ENCODE data around the gene FAM227B. TPM values are rescaled to one million over a fixed set of nuclear protein-coding genes. Genes with fewer than 3 reads are reported as not detected.

Gene FAM227B
- total RNA-seq, 4 donors from 2014 or later = 2.1 to 8.0 (median 5.1) TPM

DNA sequence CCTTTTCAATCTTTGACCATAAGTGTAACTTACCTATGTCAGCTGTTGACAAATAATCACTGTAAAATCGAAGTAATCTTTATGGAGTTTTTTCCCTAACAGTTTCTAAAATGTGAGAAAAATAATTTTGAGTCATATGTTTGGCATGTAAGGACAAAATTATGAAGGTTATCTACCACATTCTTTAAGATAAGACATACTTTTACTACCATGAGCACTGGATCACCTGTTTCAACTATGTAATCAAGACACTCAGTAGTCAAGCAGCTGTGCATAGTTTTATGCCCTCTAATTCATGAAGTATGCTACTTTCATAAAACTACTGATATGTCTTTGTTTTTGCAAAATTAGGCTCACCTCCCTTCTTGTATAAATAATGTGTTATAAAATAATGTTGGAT lies 185.4 kb downstream of the FAM227B start:
- Histone ChIP-seq H3K36me3 (no peaks in the 10 kb centered on the region), H3K4me3 (no peak overlapping the region), H3K27ac (no peak overlapping the region), H3K4me1 (peaks cover 10% of the 10 kb centered on the region), H3K27me3 (no peaks in the 10 kb centered on the region), H3K9me3 (no peaks in the 10 kb centered on the region)
- no peak for DNase-seq (ENCODE audit: low spot score in 2 of 2)
- WGBS = 73% methylated on average over 1 of the region's 1 CpG
- TF ChIP-seq POLR2AphosphoS5 (IDR thresholded peaks at IDR 0.05) (no peak), POLR2A (IDR thresholded peaks at IDR 0.05) (no peak), EP300 (IDR thresholded peaks at IDR 0.05) (no peak)
- TF ChIP-seq, protein P1, sequence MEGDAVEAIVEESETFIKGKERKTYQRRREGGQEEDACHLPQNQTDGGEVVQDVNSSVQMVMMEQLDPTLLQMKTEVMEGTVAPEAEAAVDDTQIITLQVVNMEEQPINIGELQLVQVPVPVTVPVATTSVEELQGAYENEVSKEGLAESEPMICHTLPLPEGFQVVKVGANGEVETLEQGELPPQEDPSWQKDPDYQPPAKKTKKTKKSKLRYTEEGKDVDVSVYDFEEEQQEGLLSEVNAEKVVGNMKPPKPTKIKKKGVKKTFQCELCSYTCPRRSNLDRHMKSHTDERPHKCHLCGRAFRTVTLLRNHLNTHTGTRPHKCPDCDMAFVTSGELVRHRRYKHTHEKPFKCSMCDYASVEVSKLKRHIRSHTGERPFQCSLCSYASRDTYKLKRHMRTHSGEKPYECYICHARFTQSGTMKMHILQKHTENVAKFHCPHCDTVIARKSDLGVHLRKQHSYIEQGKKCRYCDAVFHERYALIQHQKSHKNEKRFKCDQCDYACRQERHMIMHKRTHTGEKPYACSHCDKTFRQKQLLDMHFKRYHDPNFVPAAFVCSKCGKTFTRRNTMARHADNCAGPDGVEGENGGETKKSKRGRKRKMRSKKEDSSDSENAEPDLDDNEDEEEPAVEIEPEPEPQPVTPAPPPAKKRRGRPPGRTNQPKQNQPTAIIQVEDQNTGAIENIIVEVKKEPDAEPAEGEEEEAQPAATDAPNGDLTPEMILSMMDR (IDR thresholded peaks at IDR 0.05) = no peak

DNA sequence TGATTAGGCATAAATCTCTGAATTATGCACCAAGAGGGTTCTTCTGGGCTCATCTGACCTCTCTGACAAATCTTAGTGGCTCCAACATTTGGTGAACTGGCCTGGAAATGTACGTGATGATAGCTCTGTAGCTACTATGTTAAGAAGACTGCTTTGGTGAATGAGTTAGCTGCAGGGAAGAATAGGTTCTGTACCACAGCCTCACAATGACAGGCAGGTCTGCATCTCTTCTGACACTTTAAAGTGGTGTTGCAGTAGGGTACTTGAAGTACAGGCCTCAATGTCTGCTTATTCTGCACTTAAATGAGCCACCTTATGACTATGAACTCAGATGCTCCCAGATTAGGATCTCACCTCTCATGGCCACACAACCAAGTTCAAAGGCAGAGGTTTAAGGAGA lies 190.6 kb downstream of the FAM227B start:
- no peaks in the 10 kb centered on the region for H3K36me3 ChIP-seq
- no peaks in the 10 kb centered on the region for H3K9me3 ChIP-seq
- peak overlapping the region; percentile 3 for H3K4me3 ChIP-seq
- 85% methylated on average over 1 of the region's 1 CpG for WGBS
- H3K27me3 ChIP-seq = no peaks in the 10 kb centered on the region
- TF ChIP-seq POLR2A (IDR thresholded peaks at IDR 0.05) (no peak), EP300 (IDR thresholded peaks at IDR 0.05) (no peak)
- TF ChIP-seq, protein P1 (IDR thresholded peaks at IDR 0.05) = no peak
- peaks cover 6% of the 10 kb centered on the region for H3K4me1 ChIP-seq
- no peak for DNase-seq (ENCODE audit: low spot score in 2 of 2)
- no peak overlapping the region for H3K27ac ChIP-seq

DNA sequence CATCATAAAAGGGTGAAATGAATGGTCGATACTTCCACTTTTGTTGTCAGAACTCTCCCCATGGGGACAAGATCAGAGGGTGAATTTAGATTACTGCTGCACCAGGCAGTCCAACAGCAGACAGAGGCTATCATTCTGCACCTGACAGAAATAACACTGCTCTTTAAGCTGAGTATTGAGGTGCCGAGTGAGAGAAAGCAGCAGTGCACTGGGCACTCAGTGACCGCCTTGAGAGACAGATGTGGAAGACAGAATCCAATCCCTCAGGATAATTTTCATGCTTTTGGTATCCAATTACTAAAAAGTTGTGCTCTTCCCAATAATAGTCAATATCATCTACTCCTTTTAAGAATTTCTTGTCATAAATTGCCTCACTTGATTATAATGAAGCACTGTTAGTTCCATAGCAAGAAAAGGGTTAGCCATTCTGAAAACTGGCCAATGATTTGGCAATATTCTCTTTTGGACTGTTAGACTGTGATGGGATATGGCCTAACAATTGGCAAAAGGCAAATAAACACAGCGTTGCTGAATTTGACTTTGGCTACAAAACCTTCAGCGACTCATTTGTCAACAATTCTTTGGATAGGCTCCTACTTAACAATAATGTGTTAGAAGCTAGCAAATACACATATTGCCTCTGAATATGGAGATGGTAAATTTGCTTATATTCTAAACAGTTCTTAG lies 192.1 kb downstream of the FAM227B start:
- H3K36me3 ChIP-seq = no peaks in the 10 kb centered on the region
- peak overlapping the region; percentile 41 for H3K4me3 ChIP-seq
- peak overlapping the region; percentile 49 for H3K27ac ChIP-seq
- TF ChIP-seq EP300 (IDR thresholded peaks at IDR 0.05) (no peak), POLR2A (IDR thresholded peaks at IDR 0.05) (peak in 1 of 2 donors; percentile 44), POLR2AphosphoS5 (IDR thresholded peaks at IDR 0.05) (peak in 2 of 3 donors; percentile 59 to 80)
- no peaks in the 10 kb centered on the region for H3K9me3 ChIP-seq
- H3K4me1 ChIP-seq = peaks cover 6% of the 10 kb centered on the region
- 62% methylated on average over 5 of the region's 5 CpGs for WGBS
- DNase-seq (ENCODE audit: low spot score in 2 of 2) = no peak
- H3K27me3 ChIP-seq = no peaks in the 10 kb centered on the region

DNA sequence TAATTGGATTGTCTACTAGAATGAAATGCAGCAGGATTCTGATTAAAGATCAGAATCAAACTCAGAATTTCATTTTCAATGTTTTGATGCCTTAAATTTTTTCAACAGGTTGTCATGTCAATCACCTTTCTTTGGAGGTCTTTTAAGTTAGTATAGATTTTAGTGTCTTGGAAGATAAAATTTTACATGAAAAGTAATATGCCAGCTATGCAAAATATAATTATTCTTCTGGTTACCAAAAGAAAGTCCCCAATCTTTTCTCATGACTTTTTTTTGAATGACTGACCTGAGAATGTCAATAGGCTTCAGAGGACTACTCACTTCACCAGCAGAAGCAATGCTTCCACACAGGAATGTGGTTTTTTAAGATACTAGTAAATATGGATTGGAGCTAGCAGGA lies 193.2 kb downstream of the FAM227B start:
- TF ChIP-seq, protein P1 (IDR thresholded peaks at IDR 0.05) = no peak
- TF ChIP-seq POLR2A (IDR thresholded peaks at IDR 0.05) = no peak
- TF ChIP-seq POLR2AphosphoS5 (IDR thresholded peaks at IDR 0.05) = no peak
- TF ChIP-seq EP300 (IDR thresholded peaks at IDR 0.05) = no peak
- DNase-seq (ENCODE audit: low spot score in 2 of 2) = no peak
- no peaks in the 10 kb centered on the region for H3K36me3 ChIP-seq
- no peak overlapping the region for H3K27ac ChIP-seq
- peak overlapping the region; percentile 41 for H3K4me3 ChIP-seq
- no peaks in the 10 kb centered on the region for H3K9me3 ChIP-seq
- H3K27me3 ChIP-seq = no peaks in the 10 kb centered on the region
- peaks cover 11% of the 10 kb centered on the region for H3K4me1 ChIP-seq

DNA sequence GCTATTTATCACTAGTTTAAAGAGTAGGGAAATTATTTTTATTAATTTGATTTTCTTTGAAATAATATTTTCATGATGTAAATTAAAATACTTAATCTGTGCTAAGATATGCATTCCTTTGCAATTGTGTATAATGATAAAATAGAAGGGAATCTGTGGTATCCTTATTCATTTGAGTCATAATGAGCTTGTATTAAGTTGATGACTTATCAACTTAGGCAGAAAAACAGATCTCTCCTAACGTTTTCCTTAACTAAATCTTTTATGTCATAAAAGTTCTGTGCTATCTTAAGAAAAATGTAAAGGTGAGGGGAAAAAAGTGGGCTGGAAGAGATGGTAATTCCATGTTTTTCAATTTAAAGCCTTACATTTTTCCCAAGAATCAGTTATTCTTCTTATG lies 195.7 kb downstream of the FAM227B start:
- H3K4me1 ChIP-seq = peaks cover 14% of the 10 kb centered on the region
- peak overlapping the region; percentile 41 for H3K4me3 ChIP-seq
- H3K27me3 ChIP-seq = no peaks in the 10 kb centered on the region
- no peaks in the 10 kb centered on the region for H3K9me3 ChIP-seq
- H3K27ac ChIP-seq = no peak overlapping the region
- TF ChIP-seq EP300 (IDR thresholded peaks at IDR 0.05) = no peak
- TF ChIP-seq POLR2A (IDR thresholded peaks at IDR 0.05) = no peak
- no peak for TF ChIP-seq POLR2AphosphoS5 (IDR thresholded peaks at IDR 0.05)
- TF ChIP-seq, protein P1 (IDR thresholded peaks at IDR 0.05) = no peak
- whole genome bisulfite sequencing = 32% methylated on average over 1 of the region's 1 CpG
- no peaks in the 10 kb centered on the region for H3K36me3 ChIP-seq
- DNase-seq (ENCODE audit: low spot score in 2 of 2) = no peak
